Measurements from ENCODE around the gene NTMT1.

- TF ChIP-seq CTCF (conservative IDR thresholded peaks at IDR 0.05; ENCODE audit: low read depth, low read length) (no peak), EZH2 (IDR thresholded peaks at IDR 0.05; ENCODE audit: borderline replicate concordance, low read depth, low read length, poor library complexity, severe bottlenecking) (no peak)
Observed at GRCh38 chr9:129615407-129616285, 10.3 kb upstream of the NTMT1 start.
